Measurements from ENCODE around the gene DTHD1.
A peak's percentile ranks its signal among the peaks of the same experiment; 100 is the strongest.

The DTHD1 gene

GRCh38 chr4:36281384-36282106, at the start of gene DTHD1:
TSS of gene DTHD1 (plus strand) at chr4:36281616. CDS start at chr4:36281759, 143 bp downstream.
- no peak for DNase-seq

- no peak for DNase-seq
These were observed 47.7 kb upstream of the DTHD1 start for GRCh38 chr4:36233567-36234266.

GRCh38 chr4:36235306-36235705, 46.1 kb upstream of the DTHD1 start:
- DNase-seq: no peak

GRCh38 chr4:36236159-36236558, 45.3 kb upstream of the DTHD1 start:
- DNase-seq: no peak

- DNase-seq: no peak
These were observed 43.8 kb upstream of the DTHD1 start for GRCh38 chr4:36237366-36238313.

- no peak for DNase-seq
These were observed 39.6 kb upstream of the DTHD1 start for GRCh38 chr4:36241771-36242170.

GRCh38 chr4:36242629-36243354, 38.6 kb upstream of the DTHD1 start:
- DNase-seq: no peak

- DNase-seq: peak; percentile 64
These were observed 37.8 kb upstream of the DTHD1 start for GRCh38 chr4:36243355-36244256.

- peak; percentile 74 for DNase-seq
These were observed 36.9 kb upstream of the DTHD1 start, which contains the start of gene ARAP2 for GRCh38 chr4:36244257-36245082. TSS of gene ARAP2 (minus strand) at chr4:36244514. CDS start at chr4:36229486, 15,028 bp downstream.

- DNase-seq: no peak
These were observed 31.8 kb upstream of the DTHD1 start for GRCh38 chr4:36249610-36250009.

- no peak for DNase-seq
These were observed 29.4 kb upstream of the DTHD1 start for GRCh38 chr4:36251983-36252382.

- no peak for DNase-seq
These were observed 27.0 kb upstream of the DTHD1 start for GRCh38 chr4:36254371-36254770.

- DNase-seq: no peak
These were observed 25.8 kb upstream of the DTHD1 start for GRCh38 chr4:36255577-36255976.

- DNase-seq: no peak
These were observed 25.0 kb upstream of the DTHD1 start for GRCh38 chr4:36256398-36256891.

- DNase-seq: no peak
These were observed 20.7 kb upstream of the DTHD1 start for GRCh38 chr4:36260731-36261130.

- DNase-seq: no peak
These were observed 17.1 kb upstream of the DTHD1 start for GRCh38 chr4:36264207-36264826.

GRCh38 chr4:36267486-36268268, 13.7 kb upstream of the DTHD1 start:
- no peak for DNase-seq

- no peak for DNase-seq
These were observed 12.3 kb upstream of the DTHD1 start for GRCh38 chr4:36269101-36269500.
